Tibial nerve (tissue), 4 donors: ENCODE measurements around the gene EXD3. TPM values are rescaled to one million over a fixed set of nuclear protein-coding genes. Genes with fewer than 3 reads are reported as not detected.
"Not testable (repeated sequence)": the region's sequence is repeated elsewhere in the genome, so short reads cannot be mapped to it uniquely, and the experiment has no call there.

Experiments used
- DNase-seq, 2 donors: peaks; one replicate each; pipeline ENCODE4 v3.0.0-alpha.2; 2019; ENCODE audit warnings: low spot score in 2 of 2
- H3K27ac ChIP-seq, 4 donors: fragments of 200-600 bp; sonication (generic) in 3 of 4; one replicate each; pipeline ENCODE4 v1.5.1; 2017 to 2019; ENCODE audit warnings: mild to moderate bottlenecking in 1 of 4
- H3K27me3 ChIP-seq, 2 donors: fragments of 200-600 bp; sonication (generic) in 1 of 2; one replicate each; pipeline versions ENCODE4 v1.5.1 to v1.6.0; 2017 to 2019
- H3K36me3 ChIP-seq, 3 donors: fragments of 200-600 bp; sonication (generic); one replicate each; pipeline ENCODE4 v1.5.1; 2018 to 2019
- H3K4me1 ChIP-seq, 4 donors: fragments of 200-600 bp; sonication (generic) in 3 of 4; one replicate each; pipeline ENCODE4 v1.5.1; 2017 to 2019
- H3K4me3 ChIP-seq, 4 donors: fragments of 200-600 bp; sonication (generic) in 3 of 4; one replicate each; pipeline ENCODE4 v1.5.1; 2017 to 2019; ENCODE audit warnings: mild to moderate bottlenecking in 1 of 4, moderate library complexity in 1 of 4
- H3K9me3 ChIP-seq, 4 donors: fragments of 200-600 bp; sonication (generic) in 3 of 4; one replicate each; pipeline ENCODE4 v1.5.1; 2017 to 2019
- CTCF ChIP-seq, 5 experiments: fragments of 200-600 bp in 3 of 5; fragments of 450-650 bp in 2 of 5; sonication (generic) in 3 of 5; IDR thresholded peaks; one replicate each; pipeline ENCODE4 v1.5.1; 2016 to 2019; ENCODE audit warnings: antibody characterized with exemption in 5 of 5, mild to moderate bottlenecking in 3 of 5, moderate library complexity in 2 of 5
- EP300 ChIP-seq, 2 donors: sonication (generic); formaldehyde crosslinking; IDR thresholded peaks; one replicate each; pipeline ENCODE4 v1.6.1; 2017; ENCODE audit warnings: antibody characterized with exemption in 2 of 2, mild to moderate bottlenecking in 1 of 2
- POLR2A ChIP-seq, 2 donors: fragments of 450-650 bp; IDR thresholded peaks; one replicate each; pipeline ENCODE4 v1.6.1; 2017; ENCODE audit warnings: antibody characterized with exemption in 2 of 2, mild to moderate bottlenecking in 2 of 2, moderate library complexity in 2 of 2
- WGBS, 2 donors: methylation state at CpG; one replicate each; pipeline ENCODE4 v1.1.5; 2018; 5-methylcytosine and 5-hydroxymethylcytosine counted together
- total RNA-seq, 4 donors: library from RNA; depleted of rRNA; stranded (reverse); fragments of >200 nt; gene quantifications; one replicate each; pipeline ENCODE4 v1.1.0, GENCODE V29; 2016

Gene EXD3
- total RNA-seq, 4 donors from 2014 or later: 27.6 to 99.9 (median 55.2) TPM

GRCh38 chr9:137339045-137339907 lies 83.7 kb downstream of the EXD3 start:
- peaks cover 0 to 66% (median 0%) of the 10 kb centered on the region in 3 donors for H3K36me3 ChIP-seq
- H3K4me3 ChIP-seq: no peak overlapping the region
- no peak for DNase-seq
- TF ChIP-seq CTCF (IDR thresholded peaks at IDR 0.05) (no peak), EP300 (IDR thresholded peaks at IDR 0.05) (no peak), POLR2A (IDR thresholded peaks at IDR 0.05) (no peak)
- 74 to 75% methylated on average over 7 of the region's 7 CpGs for WGBS, 2 donors
- no peaks in the 10 kb centered on the region for H3K27me3 ChIP-seq
- H3K4me1 ChIP-seq: no peaks in the 10 kb centered on the region
- peaks cover 0 to 30% (median 7%) of the 10 kb centered on the region in 4 donors for H3K9me3 ChIP-seq
- no peak overlapping the region for H3K27ac ChIP-seq

- no peaks in the 10 kb centered on the region for H3K4me1 ChIP-seq
- TF ChIP-seq POLR2A (IDR thresholded peaks at IDR 0.05): no peak
- TF ChIP-seq CTCF (IDR thresholded peaks at IDR 0.05): no peak
- no peak for TF ChIP-seq EP300 (IDR thresholded peaks at IDR 0.05)
- H3K9me3 ChIP-seq: peaks cover 0 to 19% (median 5%) of the 10 kb centered on the region in 4 donors
- no peak overlapping the region for H3K27ac ChIP-seq
- no peak for DNase-seq
- H3K36me3 ChIP-seq: peaks cover 0 to 65% (median 0%) of the 10 kb centered on the region in 3 donors
- WGBS, 2 donors: 97% methylated on average over 2 of the region's 2 CpGs
- H3K4me3 ChIP-seq: no peak overlapping the region
- H3K27me3 ChIP-seq: no peaks in the 10 kb centered on the region
Measured at GRCh38 chr9:137336735-137337134, 86.2 kb downstream of the EXD3 start.

- Histone ChIP-seq H3K9me3 (peaks cover 0 to 19% (median 5%) of the 10 kb centered on the region in 4 donors), H3K36me3 (peaks cover 0 to 42% (median 0%) of the 10 kb centered on the region in 3 donors), H3K27ac (no peak overlapping the region), H3K4me3 (no peak overlapping the region), H3K27me3 (no peaks in the 10 kb centered on the region), H3K4me1 (no peaks in the 10 kb centered on the region)
- TF ChIP-seq EP300 (IDR thresholded peaks at IDR 0.05): no peak
- TF ChIP-seq CTCF (IDR thresholded peaks at IDR 0.05): no peak
- TF ChIP-seq POLR2A (IDR thresholded peaks at IDR 0.05): no peak
- WGBS, 2 donors: 77 to 84% methylated on average over 21 of the region's 21 CpGs
- no peak for DNase-seq
Measured at GRCh38 chr9:137333016-137333671, 89.8 kb downstream of the EXD3 start.

GRCh38 chr9:137331929-137332328 lies 91.0 kb downstream of the EXD3 start:
- Histone ChIP-seq H3K36me3 (peaks cover 0 to 34% (median 0%) of the 10 kb centered on the region in 3 donors), H3K9me3 (peaks cover 0 to 9% (median 4%) of the 10 kb centered on the region in 4 donors), H3K27ac (no peak overlapping the region), H3K4me1 (no peaks in the 10 kb centered on the region), H3K4me3 (no peak overlapping the region), H3K27me3 (no peaks in the 10 kb centered on the region)
- no peak for TF ChIP-seq EP300 (IDR thresholded peaks at IDR 0.05)
- no peak for TF ChIP-seq CTCF (IDR thresholded peaks at IDR 0.05)
- TF ChIP-seq POLR2A (IDR thresholded peaks at IDR 0.05): no peak
- 95% methylated on average over 9 of the region's 9 CpGs for WGBS, 2 donors
- no peak for DNase-seq

- no peaks in the 10 kb centered on the region for H3K27me3 ChIP-seq
- H3K4me1 ChIP-seq: no peaks in the 10 kb centered on the region
- no peak for TF ChIP-seq CTCF (IDR thresholded peaks at IDR 0.05)
- WGBS, 2 donors: 78 to 82% methylated on average over 6 of the region's 6 CpGs
- no peak overlapping the region for H3K4me3 ChIP-seq
- H3K9me3 ChIP-seq: no peaks in the 10 kb centered on the region
- DNase-seq: no peak
- H3K36me3 ChIP-seq: peaks cover 0 to 23% (median 0%) of the 10 kb centered on the region in 3 donors
- no peak overlapping the region for H3K27ac ChIP-seq
Measured at GRCh38 chr9:137330689-137331088, 92.3 kb downstream of the EXD3 start.

- H3K9me3 ChIP-seq, H3K4me1 ChIP-seq, H3K27me3 ChIP-seq, DNase-seq, H3K4me3 ChIP-seq, H3K27ac ChIP-seq: not testable (repeated sequence)
- WGBS, 2 donors: 57 to 68% methylated on average over 9 to 26 of the region's 26 CpGs
- H3K36me3 ChIP-seq: peaks cover 0 to 15% (median 0%) of the 10 kb centered on the region in 3 donors
Measured at GRCh38 chr9:137329590-137329989, 93.4 kb downstream of the EXD3 start.

- not testable (repeated sequence) for H3K4me3 ChIP-seq, H3K9me3 ChIP-seq, H3K27ac ChIP-seq, H3K27me3 ChIP-seq, DNase-seq, H3K36me3 ChIP-seq, H3K4me1 ChIP-seq
- 70 to 72% methylated on average over 8 of the region's 8 CpGs for WGBS, 2 donors
Measured at GRCh38 chr9:137327641-137328550, 95.1 kb downstream of the EXD3 start.
